ENCODE measurements around the gene PTPRN2.

GRCh38 chr7:158519633-158520174, 67.9 kb downstream of the PTPRN2 start:
- TF ChIP-seq CTCF (conservative IDR thresholded peaks at IDR 0.05) (no peak), EZH2 (IDR thresholded peaks at IDR 0.05; ENCODE audit: low read depth) (no peak)

Measured in PC-9 (cell line).